Keratinocyte (primary cell): ENCODE results near the gene LYZL2. TPM values are rescaled to one million over a fixed set of nuclear protein-coding genes. Genes with fewer than 3 reads are reported as not detected.
A peak's percentile ranks its signal among the peaks of the same experiment; 100 is the strongest.
"Not testable (repeated sequence)": the region's sequence is repeated elsewhere in the genome, so short reads cannot be mapped to it uniquely, and the experiment has no call there.

ENCODE experiments used
- DNase-seq: peaks from one replicate; pipeline ENCODE4 v3.0.0-alpha.2; 2011; ENCODE audit warnings: low read depth, missing footprints, low spot score
- FAIRE-seq: peaks from 2 replicates; lab custom pipeline; 2011; peaks lifted over from hg19 to GRCh38; lab: Jason Lieb, UNC
- H2AFZ ChIP-seq: 2 replicates; pipeline ENCODE4 v1.6.0; 2012; ENCODE audit warnings: low read length, control low read depth, inconsistent platforms; ENCODE audit not compliant: control insufficient read depth
- H3K27ac ChIP-seq: 2 replicates; pipeline ENCODE4 v1.5.1; 2011; ENCODE audit warnings: low read length; ENCODE audit not compliant: control insufficient read depth, insufficient read depth
- H3K27me3 ChIP-seq: 3 replicates; pipeline ENCODE4 v1.6.0; 2011; ENCODE audit warnings: low read length; ENCODE audit not compliant: control insufficient read depth, insufficient read depth; ENCODE audit errors: extremely low read depth
- H3K36me3 ChIP-seq, 2 experiments: 2 replicates in 1 of 2; 3 replicates in 1 of 2; pipeline ENCODE4 v1.5.1; 2011; ENCODE audit warnings: low read length in 2 of 2, mild to moderate bottlenecking in 1 of 2; ENCODE audit not compliant: control insufficient read depth in 2 of 2, insufficient read depth in 2 of 2; ENCODE audit errors: extremely low read depth in 1 of 2
- H3K4me1 ChIP-seq: 3 replicates; pipeline ENCODE4 v1.5.1; 2011; ENCODE audit warnings: low read length; ENCODE audit not compliant: control insufficient read depth, insufficient read depth; ENCODE audit errors: extremely low read depth
- H3K4me2 ChIP-seq: 3 replicates; pipeline ENCODE4 v1.6.0; 2011; ENCODE audit warnings: low read depth, low read length; ENCODE audit not compliant: control insufficient read depth, insufficient read depth; ENCODE audit errors: extremely low read depth
- H3K4me3 ChIP-seq, 3 experiments: fragments of 200-600 bp in 1 of 3; sonication (generic) in 1 of 3; 2 replicates in 2 of 3; 3 replicates in 1 of 3; pipeline ENCODE4 v1.5.1; 2011 to 2016; ENCODE audit warnings: low read length in 3 of 3, mild to moderate bottlenecking in 3 of 3, control low read depth in 2 of 3, inconsistent platforms in 1 of 3, low read depth in 1 of 3, mixed read lengths in 1 of 3, mixed run types in 1 of 3, moderate library complexity in 1 of 3; ENCODE audit not compliant: control insufficient read depth in 2 of 3, insufficient read depth in 2 of 3; ENCODE audit errors: extremely low read depth in 1 of 3
- H3K79me2 ChIP-seq: 2 replicates; pipeline ENCODE4 v1.6.0; 2012; ENCODE audit warnings: low read length; ENCODE audit not compliant: control insufficient read depth, insufficient read depth
- H3K9ac ChIP-seq: 3 replicates; pipeline ENCODE4 v1.6.0; 2011; ENCODE audit warnings: low read length; ENCODE audit not compliant: control insufficient read depth, insufficient read depth; ENCODE audit errors: extremely low read depth
- H3K9me1 ChIP-seq: 3 replicates; pipeline ENCODE4 v1.6.0; 2011; ENCODE audit warnings: low read length; ENCODE audit not compliant: control insufficient read depth, insufficient read depth; ENCODE audit errors: extremely low read depth
- H3K9me3 ChIP-seq: 2 replicates; pipeline ENCODE4 v1.5.1; 2012; ENCODE audit warnings: low read depth, low read length; ENCODE audit not compliant: control insufficient read depth
- H4K20me1 ChIP-seq: 3 replicates; pipeline ENCODE4 v1.6.0; 2011; ENCODE audit warnings: low read length; ENCODE audit not compliant: control insufficient read depth, insufficient read depth; ENCODE audit errors: extremely low read depth
- CTCF ChIP-seq, 3 experiments: IDR thresholded peaks in 1 of 3; conservative IDR thresholded peaks in 1 of 3; optimal IDR thresholded peaks in 1 of 3; 2 replicates in 2 of 3; 3 replicates in 1 of 3; pipeline versions ENCODE3 to v1.5.1; 2011; ENCODE audit warnings: low read length in 3 of 3, mild to moderate bottlenecking in 3 of 3, moderate library complexity in 2 of 3, control low read depth in 1 of 3, inconsistent platforms in 1 of 3; ENCODE audit not compliant: insufficient read depth in 2 of 3; ENCODE audit errors: extremely low read depth in 1 of 3
- EZH2 ChIP-seq: IDR thresholded peaks from one replicate; pipeline ENCODE4 v1.6.1; 2012; ENCODE audit warnings: inconsistent platforms, mild to moderate bottlenecking, low read length, moderate library complexity
- dilution Hi-C: fragments of 300-500 bp; cut with MboI; formaldehyde crosslinking; loops from one replicate; pipeline ENCODE4 v1.7.0; 2020; ENCODE audit warnings: low sequenced_read_pairs; ENCODE audit not compliant: extremely low pct_ligation_motif_present
- polyA plus RNA-seq, 5 experiments: library from polyadenylated mRNA; depleted of rRNA in 3 of 5; stranded (reverse) in 3 of 5; stranded (forward) in 1 of 5; unstranded in 1 of 5; fragments of >200 nt; gene quantifications; 1 replicate in 1 of 5; 2 replicates in 3 of 5; 3 replicates in 1 of 5; pipeline versions ENCODE4 v1.2.1 to v1.2.3, GENCODE V29; 2011 to 2012; ENCODE audit warnings: missing spikeins in 2 of 5, low read depth in 1 of 5, low replicate concordance in 1 of 5

Gene LYZL2
- polyA plus RNA-seq, 1 donor (not counting 4 experiments of a cell fraction or from before 2014, with no cell fraction given) = not detected

GRCh38 chr10:30596493-30597432 is 32.8 kb downstream of the LYZL2 start:
- H3K79me2 ChIP-seq, H3K4me3 ChIP-seq, H3K9ac ChIP-seq, H4K20me1 ChIP-seq, H3K9me1 ChIP-seq, H2AFZ ChIP-seq, H3K36me3 ChIP-seq, H3K27me3 ChIP-seq, H3K4me2 ChIP-seq, H3K9me3 ChIP-seq, DNase-seq, H3K27ac ChIP-seq, dilution Hi-C loops, H3K4me1 ChIP-seq: not testable (repeated sequence)
- peak; percentile 5 for FAIRE-seq

- DNase-seq (no peak), FAIRE-seq (no peak)
- Histone ChIP-seq H3K79me2 (no peaks in the 10 kb centered on the region), H3K9me3 (no peaks in the 10 kb centered on the region), H3K36me3 (no peaks in the 10 kb centered on the region), H4K20me1 (no peaks in the 10 kb centered on the region), H3K9me1 (no peaks in the 10 kb centered on the region), H3K27me3 (peaks cover 7% of the 10 kb centered on the region), H3K4me2 (no peak overlapping the region), H3K27ac (no peak overlapping the region), H3K4me1 (no peaks in the 10 kb centered on the region), H3K9ac (no peak overlapping the region), H2AFZ (no peak overlapping the region), H3K4me3 (no peak overlapping the region)
- TF ChIP-seq CTCF (optimal IDR thresholded peaks at IDR 0.05 in 1 of 3, IDR thresholded peaks at IDR 0.05 in 1 of 3, conservative IDR thresholded peaks at IDR 0.05 in 1 of 3; ENCODE audit: extremely low read depth in 1 of 3, insufficient read depth in 2 of 3, low read length in 3 of 3) (no peak), EZH2 (no peak)
- dilution Hi-C loops = no loop called here
These were observed 33.5 kb downstream of the LYZL2 start for GRCh38 chr10:30596013-30596412.
